Measurements from ENCODE around the gene TROAP. TPM values are rescaled to one million over a fixed set of nuclear protein-coding genes. Genes with fewer than 3 reads are reported as not detected.

The TROAP gene
- total and polyA plus RNA-seq, 2 donors from 2014 or later = 1.0 to 1.5 TPM

- no peak for TF ChIP-seq CTCF (IDR thresholded peaks at IDR 0.05; ENCODE audit: borderline replicate concordance, extremely low read depth, insufficient read depth)
- H3K27ac ChIP-seq (ENCODE audit: low read depth in 2 of 2, low read length in 2 of 2) = no peak overlapping the region
- no peak for FAIRE-seq
- peaks cover 3 to 19% (median 12%) of the 10 kb centered on the region in 3 donors for H3K4me1 ChIP-seq (ENCODE audit: control insufficient read depth in 2 of 3, insufficient read depth in 2 of 3, low read depth in 1 of 3, low read length in 3 of 3)
- peak in 1 of 5 donors; percentile 11 for DNase-seq
- peaks cover 18% of the 10 kb centered on the region for H3K27me3 ChIP-seq (ENCODE audit: control insufficient read depth, insufficient read depth, low read length)
- no peaks in the 10 kb centered on the region for H3K36me3 ChIP-seq (ENCODE audit: control insufficient read depth in 2 of 3, insufficient read depth in 3 of 3, low read length in 3 of 3)
- H3K4me3 ChIP-seq (ENCODE audit: low read length in 3 of 3) = no peak overlapping the region
- no peak overlapping the region for H3K9ac ChIP-seq (ENCODE audit: low read length in 3 of 3)
- intact Hi-C loops (cut with DNase I) = no loop called here
- no peaks in the 10 kb centered on the region for H3K9me3 ChIP-seq (ENCODE audit: control insufficient read depth in 2 of 3, insufficient read depth in 1 of 3, low read length in 3 of 3)
Measured at GRCh38 chr12:49338830-49339463, 15.9 kb downstream of the TROAP start.

- Histone ChIP-seq H3K27me3 (ENCODE audit: control insufficient read depth, insufficient read depth, low read length) (peaks cover 15% of the 10 kb centered on the region), H3K4me1 (ENCODE audit: control insufficient read depth in 2 of 3, insufficient read depth in 2 of 3, low read depth in 1 of 3, low read length in 3 of 3) (peaks cover 3 to 21% (median 14%) of the 10 kb centered on the region in 3 donors), H3K9ac (ENCODE audit: low read length in 3 of 3) (no peak overlapping the region), H3K9me3 (ENCODE audit: control insufficient read depth in 2 of 3, insufficient read depth in 1 of 3, low read length in 3 of 3) (no peaks in the 10 kb centered on the region), H3K4me3 (ENCODE audit: low read length in 3 of 3) (no peak overlapping the region), H3K27ac (ENCODE audit: low read depth in 2 of 2, low read length in 2 of 2) (no peak overlapping the region), H3K36me3 (ENCODE audit: control insufficient read depth in 2 of 3, insufficient read depth in 3 of 3, low read length in 3 of 3) (no peaks in the 10 kb centered on the region)
- intact Hi-C loops (cut with DNase I) = no loop called here
- peak in 1 of 5 donors; percentile 80 for DNase-seq
- TF ChIP-seq CTCF (IDR thresholded peaks at IDR 0.05; ENCODE audit: borderline replicate concordance, extremely low read depth, insufficient read depth) = no peak
- no peak for FAIRE-seq
Measured at GRCh38 chr12:49339464-49339861, 16.4 kb downstream of the TROAP start.

GRCh38 chr12:49340095-49340870 lies 17.2 kb downstream of the TROAP start:
- intact Hi-C loops (cut with DNase I) = no loop called here
- H3K36me3 ChIP-seq (ENCODE audit: control insufficient read depth in 2 of 3, insufficient read depth in 3 of 3, low read length in 3 of 3) = no peaks in the 10 kb centered on the region
- peaks cover 3 to 21% (median 14%) of the 10 kb centered on the region in 3 donors for H3K4me1 ChIP-seq (ENCODE audit: control insufficient read depth in 2 of 3, insufficient read depth in 2 of 3, low read depth in 1 of 3, low read length in 3 of 3)
- FAIRE-seq = no peak
- H3K27ac ChIP-seq (ENCODE audit: low read depth in 2 of 2, low read length in 2 of 2) = no peak overlapping the region
- no peaks in the 10 kb centered on the region for H3K9me3 ChIP-seq (ENCODE audit: control insufficient read depth in 2 of 3, insufficient read depth in 1 of 3, low read length in 3 of 3)
- no peak for DNase-seq
- TF ChIP-seq CTCF (IDR thresholded peaks at IDR 0.05; ENCODE audit: borderline replicate concordance, extremely low read depth, insufficient read depth) = no peak
- peaks cover 8% of the 10 kb centered on the region for H3K27me3 ChIP-seq (ENCODE audit: control insufficient read depth, insufficient read depth, low read length)
- no peak overlapping the region for H3K4me3 ChIP-seq (ENCODE audit: low read length in 3 of 3)
- H3K9ac ChIP-seq (ENCODE audit: low read length in 3 of 3) = no peak overlapping the region

Measured in kidney (tissue), 14 donors.